Astrocyte of the hippocampus (primary cell): ENCODE data around the gene PFDN6.
A peak's percentile ranks its signal among the peaks of the same experiment; 100 is the strongest.
"Not testable (repeated sequence)": the region's sequence is repeated elsewhere in the genome, so short reads cannot be mapped to it uniquely, and the experiment has no call there.

Source experiments
- DNase-seq: peaks from one replicate; pipeline ENCODE4 v3.0.0; 2011; ENCODE audit warnings: low read depth, low spot score

The PFDN6 gene

DNA sequence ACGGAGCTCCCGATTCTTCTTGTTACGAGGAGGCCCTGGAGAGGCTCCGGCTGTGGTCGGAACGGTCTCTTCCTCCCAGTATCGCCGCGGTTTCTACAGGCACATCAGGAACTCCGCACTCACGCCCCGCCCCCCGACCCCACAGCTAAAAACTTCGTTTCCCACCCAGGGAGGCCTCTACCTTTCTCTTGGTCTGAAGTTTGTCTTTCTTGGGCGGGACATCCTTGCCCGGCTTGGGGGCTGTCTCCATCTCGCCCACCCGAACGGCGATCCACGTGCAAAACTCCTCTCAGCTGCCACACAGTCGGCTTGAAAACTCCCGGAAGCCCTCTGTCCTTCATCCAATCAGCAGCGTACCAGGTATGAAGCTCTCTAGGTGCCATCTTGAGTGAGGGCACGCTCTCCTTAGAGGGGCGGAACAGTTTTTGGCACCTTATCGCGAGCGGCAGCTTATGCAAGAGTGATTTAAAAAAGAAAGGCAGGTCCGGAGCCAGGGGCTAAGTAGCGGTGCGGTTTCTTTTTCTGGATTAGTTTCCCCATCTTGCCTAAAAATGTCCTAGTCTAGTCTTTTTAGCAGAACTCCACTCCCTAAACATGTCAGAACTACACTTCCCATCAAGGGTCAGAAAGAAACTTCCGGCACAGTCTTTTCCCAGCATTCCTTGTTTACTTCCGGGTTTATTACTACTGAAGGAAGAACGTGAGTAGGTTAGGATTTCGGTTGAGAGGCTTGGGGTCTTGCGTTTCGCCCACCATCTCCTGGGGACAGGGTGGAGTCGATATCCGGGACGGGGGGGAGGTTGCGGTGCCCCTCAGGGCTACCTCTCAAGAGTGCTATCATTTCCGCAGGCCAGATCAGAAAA is at the start of gene PFDN6, which contains the start of gene WDR46:
PFDN6 (plus strand) TSS at position 681 of the 863 bp plus-strand sequence. CDS start 256 bp downstream, outside the sequence.
WDR46 (minus strand) TSS at position 319 of the 863 bp plus-strand sequence; CDS start at position 250, 69 bp downstream.
- peak; percentile 92 for DNase-seq

DNA sequence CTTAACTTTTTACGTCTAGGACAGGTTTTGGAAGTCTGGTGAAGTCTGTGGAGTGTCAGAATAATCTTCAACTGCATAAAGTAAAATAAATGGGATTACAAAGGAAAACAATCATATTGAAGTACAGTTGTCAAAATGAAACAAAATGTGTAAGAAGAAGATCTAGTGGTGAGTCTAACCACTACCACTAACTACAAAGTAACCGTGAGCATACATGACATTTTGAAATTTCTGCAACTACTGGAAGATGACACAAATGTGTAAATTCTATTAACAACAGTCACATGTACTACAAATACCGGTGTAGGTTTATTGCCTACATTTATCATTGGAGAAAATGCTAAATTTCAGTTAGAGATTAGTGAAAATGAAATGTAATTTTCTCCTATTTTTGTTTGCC is 47.4 kb upstream of the PFDN6 start:
- no peak for DNase-seq

DNA sequence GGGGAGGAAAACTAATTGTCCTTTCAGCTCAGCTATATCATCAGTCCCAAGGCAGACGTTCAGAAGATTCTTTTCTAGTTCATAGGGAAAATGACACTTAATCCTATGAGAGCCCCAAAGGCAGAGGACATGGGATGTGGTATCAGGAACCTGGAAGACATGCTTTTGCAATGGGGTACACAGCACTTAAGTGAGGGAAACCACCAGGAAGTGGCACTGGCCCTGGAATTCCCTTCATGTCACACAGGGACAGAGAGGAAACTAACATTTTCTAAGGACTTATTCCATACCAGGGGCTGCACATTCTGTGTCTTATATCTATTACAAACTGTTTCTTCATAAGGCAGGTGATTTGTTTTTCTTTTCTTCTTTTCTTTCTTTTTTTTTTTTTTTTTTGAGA is 45.9 kb upstream of the PFDN6 start:
- no peak for DNase-seq

DNA sequence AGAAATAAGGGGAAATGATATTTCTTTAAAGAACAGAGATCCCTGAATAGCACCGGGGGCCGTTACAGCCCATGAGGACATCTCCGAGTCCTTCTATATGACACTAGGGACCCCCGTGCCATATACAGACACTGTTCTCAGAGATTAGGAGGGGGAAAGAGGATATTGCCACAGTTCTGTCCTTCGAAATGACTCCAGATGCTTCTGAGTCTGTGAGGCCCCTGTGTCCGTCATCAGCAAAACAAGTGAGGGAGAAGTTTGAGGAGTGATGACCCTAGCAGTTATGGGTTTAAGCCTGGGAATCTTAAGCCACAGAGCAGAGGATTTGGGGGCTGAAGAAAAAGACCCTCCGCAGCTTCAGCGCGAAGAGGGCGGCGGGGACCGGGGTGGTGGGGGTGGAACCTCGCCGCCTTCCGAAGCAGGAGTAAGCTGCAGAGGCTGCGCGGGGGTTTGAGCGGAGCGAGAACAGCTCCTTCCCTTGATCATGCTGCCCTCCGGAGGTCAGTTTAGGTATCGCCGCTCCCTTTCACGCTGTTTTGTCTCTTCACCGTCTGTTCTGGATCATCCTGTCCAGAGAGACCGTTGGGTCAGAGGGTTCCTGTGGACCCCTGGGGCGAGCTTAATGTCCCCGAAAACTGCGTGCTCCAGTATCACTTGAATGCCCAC is 41.3 kb upstream of the PFDN6 start:
- DNase-seq, result peak; percentile 94

DNA sequence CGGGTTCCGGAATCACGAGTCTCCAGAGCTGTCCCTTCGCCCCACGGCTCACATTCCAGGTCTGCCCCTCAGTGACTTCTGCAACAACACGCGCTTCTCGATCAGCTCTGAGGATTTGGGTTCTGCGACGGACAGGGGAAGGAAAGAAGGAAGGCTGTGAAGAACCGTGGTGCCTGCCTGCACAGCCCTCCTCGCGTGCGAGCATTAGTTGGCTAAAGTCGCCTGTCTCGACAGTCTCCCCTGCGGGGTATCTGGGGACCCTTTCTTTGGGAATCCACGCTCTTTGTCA is 40.8 kb upstream of the PFDN6 start:
- no peak for DNase-seq

DNA sequence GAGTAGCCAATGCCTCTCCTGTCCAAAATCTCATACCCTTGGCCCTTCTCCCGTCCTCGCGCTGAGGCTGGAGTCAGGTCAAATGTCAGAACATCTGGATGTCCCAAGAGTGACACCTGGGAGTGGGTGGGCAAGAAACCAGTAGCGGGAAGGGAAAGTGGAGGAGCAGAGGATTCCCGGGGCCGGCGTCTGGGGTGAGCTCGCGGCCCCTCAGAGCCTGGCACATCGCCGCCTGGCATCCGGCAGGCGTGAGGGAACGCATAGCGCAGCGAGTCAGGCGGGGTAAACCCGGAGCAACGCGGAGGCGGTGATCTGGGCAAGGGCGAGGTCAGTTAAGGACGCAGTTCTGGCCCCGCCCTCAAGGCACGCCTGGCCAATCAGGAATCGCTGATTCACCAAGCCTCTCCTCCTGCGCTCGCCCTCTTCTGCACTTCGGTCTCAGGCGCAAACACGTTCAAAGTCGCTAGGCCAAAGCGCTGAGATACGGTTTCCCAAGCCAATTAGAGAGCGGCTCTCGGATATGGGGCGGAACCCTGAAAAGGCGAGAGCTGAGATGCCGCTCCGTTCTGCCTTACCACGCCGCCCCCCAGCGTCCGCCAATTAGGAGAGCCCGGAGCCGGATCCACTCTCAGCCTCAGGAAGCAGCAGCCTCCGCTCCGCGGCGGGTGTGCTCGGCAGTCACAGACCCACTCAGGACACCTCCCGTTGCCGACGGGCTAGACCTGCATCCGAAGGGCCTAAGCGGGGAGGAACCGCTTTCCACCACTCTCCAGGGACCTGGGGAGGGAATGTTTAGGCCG is 40.3 kb upstream of the PFDN6 start:
- peak; percentile 99 for DNase-seq

DNA sequence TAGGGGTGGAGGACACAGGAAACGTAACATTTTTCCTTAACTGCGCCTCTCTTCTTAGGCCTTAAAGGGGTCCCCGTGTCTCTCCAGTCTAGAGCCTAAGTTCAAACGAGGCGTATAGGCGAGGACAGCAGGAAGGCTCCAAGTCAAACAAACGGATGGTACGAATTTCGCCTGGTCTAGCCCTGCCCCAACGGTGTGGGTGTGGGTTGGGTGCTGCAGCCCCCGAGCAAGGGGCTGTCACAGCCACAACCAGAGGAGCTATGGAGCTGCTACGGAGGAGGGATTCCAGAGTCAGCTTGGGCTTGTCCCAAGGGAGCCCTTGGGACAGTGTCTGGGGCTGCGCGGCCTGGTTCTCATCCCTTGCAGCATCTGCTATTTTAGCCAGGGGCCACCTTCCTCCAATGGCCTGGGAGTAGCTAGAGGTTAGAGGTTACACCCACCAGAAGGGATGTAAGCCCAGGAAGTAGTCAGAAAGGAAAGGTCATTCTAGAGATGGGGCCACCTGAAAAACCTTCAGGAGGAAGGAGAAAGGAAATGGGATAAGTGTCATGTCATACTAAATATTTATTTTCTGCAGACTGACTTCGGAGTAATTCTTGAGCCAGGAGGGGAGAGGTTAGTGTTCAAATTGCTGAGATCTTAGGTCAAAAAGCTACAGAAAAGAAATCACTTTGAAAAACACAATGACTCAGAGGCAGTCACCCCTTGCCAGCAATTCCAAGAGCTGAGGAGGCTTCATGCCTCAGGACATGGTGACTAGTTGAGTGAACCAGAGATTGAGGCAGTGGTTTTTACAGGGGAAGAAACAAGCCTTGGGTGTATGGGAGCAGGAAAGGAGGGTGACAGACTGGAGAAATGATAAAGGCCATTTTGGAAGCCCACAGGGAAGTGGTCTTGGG is 39.4 kb upstream of the PFDN6 start:
- peak; percentile 78 for DNase-seq

DNA sequence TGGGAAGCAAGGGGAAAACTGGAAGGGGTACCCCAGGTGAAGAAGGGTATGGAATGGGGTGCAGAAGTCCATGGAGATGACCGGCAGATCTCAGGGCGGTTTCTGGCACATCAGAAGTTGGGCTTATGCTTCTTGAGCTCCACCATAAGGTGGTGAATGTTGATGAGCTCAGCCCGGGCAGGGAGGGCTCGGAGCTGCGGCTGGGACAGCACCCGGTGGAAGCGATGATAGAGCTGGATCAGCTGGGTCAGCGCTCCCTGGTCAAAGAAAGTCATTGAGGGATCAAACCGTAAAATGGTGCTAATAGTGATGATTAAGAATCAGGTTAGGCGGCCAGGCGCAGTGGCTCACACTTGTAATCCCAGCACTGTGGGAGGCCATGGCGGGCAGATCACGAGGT is 38.7 kb upstream of the PFDN6 start:
- DNase-seq, result no peak

DNA sequence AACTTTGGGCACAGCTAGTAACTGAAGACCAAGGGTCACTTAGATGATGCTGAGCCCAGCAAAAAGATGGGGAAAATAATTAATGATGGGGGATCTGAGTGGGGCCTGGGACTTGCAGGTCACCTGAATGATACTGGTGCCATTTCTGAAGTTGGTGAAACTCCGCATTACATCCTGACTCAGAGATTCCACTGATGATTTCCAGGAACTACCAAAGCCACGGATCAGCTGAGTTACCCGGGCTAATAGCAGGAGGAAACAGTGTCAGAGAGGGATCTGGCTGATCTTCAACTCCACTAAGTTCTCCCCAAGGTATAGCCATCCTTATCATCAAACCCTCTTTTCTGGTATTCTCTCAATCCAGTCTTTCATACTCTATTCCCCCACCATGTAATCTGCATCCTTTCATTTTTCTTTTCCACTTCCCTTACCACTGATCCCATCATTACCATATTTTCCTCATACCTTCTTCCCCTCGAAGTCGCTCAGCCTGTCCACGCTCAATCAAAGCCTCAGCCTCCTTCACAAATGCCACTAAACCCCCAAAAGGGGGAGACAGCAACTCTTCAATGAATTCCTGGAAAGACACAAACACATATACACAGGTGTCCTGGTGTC is 37.9 kb upstream of the PFDN6 start:
- no peak for DNase-seq

DNA sequence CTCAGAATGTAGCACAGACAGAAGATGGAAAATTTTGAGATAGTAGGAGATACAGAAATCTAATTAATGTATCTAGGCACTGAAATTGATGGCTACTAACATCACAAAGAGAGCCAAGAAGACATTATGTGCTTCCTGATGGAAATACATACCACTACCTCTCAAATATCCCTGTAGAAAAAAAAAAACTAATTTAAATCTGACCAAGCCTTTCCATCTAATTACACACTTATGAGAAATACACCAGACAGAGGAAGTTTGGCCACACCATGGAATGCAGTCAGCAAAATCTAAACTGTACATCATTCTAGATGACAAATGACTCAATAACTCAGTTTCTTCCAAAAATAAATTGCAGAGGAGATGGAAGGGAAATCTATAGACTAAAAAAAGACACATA is 36.6 kb upstream of the PFDN6 start:
- no peak for DNase-seq

DNA sequence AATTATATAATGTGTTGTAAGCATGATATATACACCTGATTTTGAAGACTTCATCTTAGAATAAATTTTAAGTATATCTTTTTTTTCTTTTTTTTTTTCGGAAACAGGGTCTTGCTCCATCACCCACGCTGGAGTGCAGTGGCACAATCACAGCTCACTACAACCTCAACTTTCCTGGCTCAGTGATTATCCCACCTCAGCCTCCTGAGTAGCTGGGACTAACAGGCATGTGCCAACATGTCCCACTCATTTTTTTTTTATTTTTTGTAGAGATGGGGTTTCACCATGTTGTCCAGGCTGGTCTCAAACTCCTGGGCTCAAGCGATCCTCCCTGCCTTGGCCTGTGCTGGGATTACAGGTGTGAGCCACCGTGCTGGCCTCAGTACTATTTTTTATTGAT is 34.8 kb upstream of the PFDN6 start:
- no peak for DNase-seq

DNA sequence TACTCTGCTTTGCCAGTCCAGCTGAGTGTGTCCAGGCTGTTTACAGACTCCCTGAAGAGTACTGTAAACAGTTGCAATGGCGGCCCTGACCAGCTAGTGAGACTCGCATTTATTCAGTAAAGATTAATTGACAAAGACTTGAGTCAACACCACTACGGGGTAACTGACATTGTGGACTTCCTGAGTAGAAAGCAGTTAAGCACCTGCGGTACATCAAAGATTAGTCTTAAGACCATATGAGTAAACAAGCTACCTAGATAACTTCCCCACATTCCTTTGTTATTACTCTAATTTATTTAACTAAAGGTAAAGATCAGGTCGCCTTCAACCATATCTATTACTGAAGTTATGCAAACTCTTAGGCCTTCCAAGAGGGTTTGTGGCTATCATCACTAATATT is 30.4 kb upstream of the PFDN6 start:
- DNase-seq, result no peak

DNA sequence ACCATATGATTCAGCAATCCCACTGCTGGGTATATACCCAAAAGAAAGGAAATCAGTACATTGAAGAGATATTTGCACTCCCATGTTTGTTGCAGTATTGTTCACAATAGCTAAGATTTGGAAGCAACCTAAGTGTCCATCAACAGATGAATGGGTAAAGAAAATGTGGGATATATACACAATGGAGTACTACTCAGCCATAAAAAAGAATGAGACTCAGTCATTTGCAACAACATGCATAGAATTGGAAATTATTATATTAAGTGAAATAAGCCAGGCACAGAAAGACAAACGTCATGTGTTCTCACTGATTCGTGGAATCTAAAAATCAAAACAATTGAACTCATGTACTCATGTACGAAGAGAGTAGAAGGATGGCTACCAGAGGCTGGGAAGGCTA is 26.9 kb upstream of the PFDN6 start:
- DNase-seq, result not testable (repeated sequence)

DNA sequence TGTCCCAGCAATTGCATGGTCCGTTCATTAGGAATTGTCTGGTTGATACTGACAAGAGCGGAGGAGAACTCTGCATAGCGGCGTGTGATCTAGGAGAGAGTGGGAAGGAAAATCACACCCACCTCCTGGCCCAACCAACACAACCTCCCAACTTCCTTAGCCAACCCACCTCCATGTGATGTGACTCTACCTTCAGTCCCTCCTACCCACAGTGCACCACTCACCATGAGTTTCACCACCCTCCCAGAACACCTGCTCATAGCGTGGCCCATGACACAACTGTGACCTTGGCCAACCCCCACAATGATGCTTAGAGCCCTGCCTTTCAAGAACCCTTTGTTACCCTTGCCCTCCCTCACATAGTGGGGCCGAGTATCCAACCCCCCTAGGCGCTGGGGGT is 25.4 kb upstream of the PFDN6 start:
- no peak for DNase-seq

DNA sequence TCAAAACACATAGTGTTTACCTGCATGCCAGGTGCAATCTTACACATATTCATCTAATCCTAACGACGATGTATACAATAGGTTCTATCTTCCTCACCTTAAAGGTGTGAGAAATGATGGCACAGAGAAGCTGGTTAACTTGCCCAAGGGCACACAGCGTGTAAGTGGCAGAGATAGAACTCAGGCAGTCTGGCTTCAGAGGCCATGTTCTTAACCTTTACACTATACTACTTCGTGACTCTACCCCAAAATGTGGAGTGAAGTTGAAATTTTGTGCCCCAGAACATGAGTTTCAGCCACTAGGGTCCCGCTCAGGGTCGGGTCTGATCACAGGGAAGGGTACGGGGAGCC is 18.3 kb upstream of the PFDN6 start:
- no peak for DNase-seq

DNA sequence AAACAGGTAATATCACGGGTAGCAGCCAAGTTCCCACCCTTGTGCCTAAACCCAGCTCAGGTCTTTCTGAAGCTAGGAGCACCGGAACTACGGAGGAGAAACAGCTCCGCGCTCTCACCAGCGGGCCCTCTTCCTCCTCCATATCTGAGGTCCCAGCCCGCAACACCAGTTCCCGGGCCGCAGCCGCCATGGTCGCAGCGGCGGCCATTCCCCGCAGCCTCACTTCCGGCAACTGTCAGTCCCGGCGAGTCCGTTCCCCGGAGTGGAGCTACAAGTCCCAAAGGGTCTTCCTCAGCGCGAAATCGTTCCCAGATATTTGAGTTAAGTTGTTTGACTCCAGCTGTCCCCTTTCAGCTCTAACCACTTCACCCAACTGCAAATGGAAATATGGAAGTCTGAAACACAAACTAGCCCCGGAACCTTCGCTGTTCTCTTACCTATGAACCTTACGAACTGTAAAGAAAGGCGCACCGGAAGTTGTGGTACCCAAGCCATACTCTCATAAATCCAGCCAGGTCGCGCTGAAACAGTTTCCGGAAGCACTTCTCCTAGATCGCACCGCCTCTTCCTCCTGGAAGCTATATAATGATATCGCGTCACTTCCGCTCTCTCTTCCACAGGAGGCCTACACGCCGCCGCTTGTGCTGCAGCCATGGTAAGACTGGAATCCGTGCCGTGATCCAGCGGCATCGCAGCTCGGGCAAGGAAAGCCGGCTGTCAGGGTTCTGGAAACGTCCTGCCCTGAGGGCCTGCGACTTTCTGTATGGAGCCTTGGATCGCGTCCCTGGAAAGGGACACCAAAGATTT is 17.7 kb upstream of the PFDN6 start, which contains the start of the genes RPS18 and VPS52:
RPS18 (plus strand) TSS at position 608 of the 807 bp plus-strand sequence; CDS start at position 653, 45 bp downstream.
VPS52 (minus strand) TSS at position 409 of the 807 bp plus-strand sequence; CDS start at position 208, 201 bp downstream.
- DNase-seq, result peak; percentile 99

DNA sequence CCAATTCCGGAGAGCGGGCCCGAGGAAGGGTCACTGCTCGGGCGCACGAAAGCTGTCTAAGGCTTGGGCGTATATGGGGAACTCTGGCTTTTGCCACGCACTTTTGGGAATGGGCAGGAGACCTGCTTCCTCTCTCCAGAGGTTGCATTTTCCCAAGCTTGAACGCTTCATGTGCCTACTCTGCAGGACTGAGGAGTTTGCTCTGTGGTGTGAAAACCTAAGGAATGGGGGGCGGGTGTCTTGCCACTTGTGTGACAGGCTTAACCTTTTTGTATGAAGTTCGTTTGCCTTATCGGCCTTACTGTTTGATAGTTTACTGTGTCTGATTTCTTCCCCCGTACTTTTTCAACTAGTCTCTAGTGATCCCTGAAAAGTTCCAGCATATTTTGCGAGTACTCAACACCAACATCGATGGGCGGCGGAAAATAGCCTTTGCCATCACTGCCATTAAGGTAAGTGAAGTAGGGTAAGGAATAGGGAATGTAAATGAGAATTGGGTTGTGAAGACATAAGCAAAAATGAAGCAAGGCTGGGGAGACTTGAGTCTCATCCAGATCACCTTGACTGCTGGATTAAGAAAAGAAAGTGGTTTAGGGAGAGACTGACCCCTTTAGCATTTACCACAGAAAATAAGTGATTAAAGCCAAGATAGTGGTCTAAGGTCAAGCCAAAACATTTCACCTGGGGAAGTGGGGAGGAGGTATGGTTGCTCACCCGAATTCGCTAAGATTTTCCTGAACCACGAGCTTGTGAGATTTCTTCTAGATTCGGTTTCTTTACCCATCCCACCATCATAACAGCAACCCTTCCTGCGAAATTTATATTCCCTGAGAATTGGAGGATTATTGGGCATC is 16.9 kb upstream of the PFDN6 start:
- DNase-seq, result no peak

DNA sequence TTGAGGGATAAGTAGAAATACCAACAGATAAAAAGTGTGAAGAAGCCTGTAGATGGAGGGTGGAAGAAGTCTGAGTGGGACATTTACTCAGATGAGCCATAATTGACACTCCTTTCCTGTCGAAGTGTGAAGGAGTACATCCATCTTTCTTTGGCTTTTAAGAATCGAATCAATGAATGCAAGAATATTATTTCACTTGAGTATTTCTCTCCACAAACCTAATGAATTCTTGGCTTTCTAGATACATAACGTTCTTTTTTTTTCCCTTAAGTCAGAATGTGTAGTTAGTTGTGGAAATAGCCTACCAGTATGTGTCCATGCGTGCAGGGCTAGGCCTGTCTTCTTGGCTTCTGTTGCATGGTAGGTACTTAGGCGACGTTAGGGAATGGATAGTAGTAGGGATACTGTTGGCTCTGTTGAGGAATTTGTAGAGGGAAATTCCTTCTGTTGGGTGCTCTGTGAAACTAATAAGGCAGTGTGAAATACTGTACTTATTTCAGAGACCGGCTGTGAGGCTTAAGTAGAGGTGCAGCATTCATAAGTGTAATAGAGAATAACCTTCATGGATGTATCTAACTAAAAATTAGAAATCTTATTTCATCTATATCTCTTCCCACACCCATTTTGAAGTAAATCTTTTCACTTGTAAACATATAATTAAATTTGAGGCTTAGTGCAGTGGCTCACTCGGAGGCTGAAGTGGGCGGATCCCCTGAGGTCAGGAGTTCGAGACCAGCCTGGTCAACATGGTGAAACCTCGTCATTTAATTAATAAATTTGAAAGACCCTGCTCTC is 16.1 kb upstream of the PFDN6 start:
- DNase-seq, result no peak
